Loucy (cell line): Measurements from ENCODE around the gene KIR2DL4.
"Not testable (repeated sequence)": the region's sequence is repeated elsewhere in the genome, so short reads cannot be mapped to it uniquely, and the experiment has no call there.

Source experiments
- H2AFZ ChIP-seq: fragments of 200-600 bp; sonication (generic); 2 replicates; pipeline ENCODE4 v1.6.0; 2016; ENCODE audit warnings: antibody characterized with exemption, mild to moderate bottlenecking, low read length, moderate library complexity
- H3F3A ChIP-seq: fragments of 200-600 bp; 2 replicates; pipeline ENCODE4 v1.6.0; 2016; ENCODE audit warnings: antibody characterized with exemption, low read depth, mild to moderate bottlenecking
- H3K27me3 ChIP-seq: fragments of 200-600 bp; sonication (generic); 2 replicates; pipeline ENCODE4 v1.6.1; 2014; ENCODE audit warnings: low read length, mild to moderate bottlenecking; ENCODE audit not compliant: insufficient read depth, poor library complexity, severe bottlenecking
- H3K36me3 ChIP-seq: fragments of 200-600 bp; sonication (generic); 2 replicates; pipeline ENCODE4 v1.6.1; 2016; ENCODE audit warnings: low read length; ENCODE audit not compliant: insufficient read depth
- H3K4me1 ChIP-seq: fragments of 200-600 bp; sonication (generic); 2 replicates; pipeline ENCODE4 v1.5.1; 2014; ENCODE audit warnings: low read length, mild to moderate bottlenecking; ENCODE audit not compliant: insufficient read depth, poor library complexity, severe bottlenecking
- H3K4me2 ChIP-seq: fragments of 200-600 bp; sonication (generic); 2 replicates; pipeline ENCODE4 v1.6.0; 2014; ENCODE audit warnings: antibody characterized with exemption, low read length, low read depth, mild to moderate bottlenecking; ENCODE audit not compliant: poor library complexity, severe bottlenecking
- H3K4me3 ChIP-seq: fragments of 200-600 bp; sonication (generic); 2 replicates; pipeline ENCODE4 v1.5.1; 2014; ENCODE audit warnings: low read length, mild to moderate bottlenecking, mixed read lengths; ENCODE audit not compliant: poor library complexity, severe bottlenecking
- H3K79me2 ChIP-seq: fragments of 200-600 bp; sonication (generic); 2 replicates; pipeline ENCODE4 v1.6.1; 2014; ENCODE audit warnings: low read length; ENCODE audit not compliant: insufficient read depth
- H3K9ac ChIP-seq: fragments of 200-600 bp; sonication (generic); 2 replicates; pipeline ENCODE4 v1.6.0; 2014; ENCODE audit warnings: mild to moderate bottlenecking, low read depth, low read length, moderate library complexity; ENCODE audit not compliant: poor library complexity, severe bottlenecking
- H3K9me2 ChIP-seq: fragments of 200-600 bp; sonication (generic); replicated peaks from 2 replicates; pipeline ENCODE4 v1.6.1; 2016; ENCODE audit warnings: low read depth, low read length, mixed read lengths
- H3K9me3 ChIP-seq: fragments of 200-600 bp; sonication (generic); 2 replicates; pipeline ENCODE4 v1.6.1; 2014; ENCODE audit warnings: mild to moderate bottlenecking, antibody characterized with exemption, low read length, low read depth; ENCODE audit not compliant: insufficient read depth
- H4K20me1 ChIP-seq: fragments of 200-600 bp; sonication (generic); 2 replicates; pipeline ENCODE4 v1.6.0; 2014; ENCODE audit warnings: antibody characterized with exemption, low read length, mild to moderate bottlenecking; ENCODE audit not compliant: insufficient read depth, poor library complexity, severe bottlenecking
- CTCF ChIP-seq: fragments of 200-600 bp; sonication (generic); conservative IDR thresholded peaks from 2 replicates; pipeline ENCODE4 v1.5.1; 2014; ENCODE audit warnings: mild to moderate bottlenecking, antibody characterized with exemption, low read length
- EZH2phosphoT487 ChIP-seq: fragments of 200-600 bp; IDR thresholded peaks from 2 replicates; pipeline ENCODE4 v1.6.1; 2018; ENCODE audit warnings: antibody characterized with exemption, mild to moderate bottlenecking, moderate library complexity, borderline replicate concordance

KIR2DL4 gene

GRCh38 chr19:54782916-54783315 is 20.5 kb upstream of the KIR2DL4 start:
- H3K27me3 ChIP-seq, H3K4me1 ChIP-seq, H3K4me3 ChIP-seq, H3K9me3 ChIP-seq, H2AFZ ChIP-seq, H3K36me3 ChIP-seq, H3K9me2 ChIP-seq, H3F3A ChIP-seq, H3K4me2 ChIP-seq, H4K20me1 ChIP-seq, H3K9ac ChIP-seq, H3K79me2 ChIP-seq: not testable (repeated sequence)

- not testable (repeated sequence) for H3K9ac ChIP-seq, H3K4me3 ChIP-seq, H3K79me2 ChIP-seq, H3K9me2 ChIP-seq, H4K20me1 ChIP-seq, H3K36me3 ChIP-seq, H3K4me1 ChIP-seq, H3F3A ChIP-seq, H3K9me3 ChIP-seq, H3K27me3 ChIP-seq, H2AFZ ChIP-seq, H3K4me2 ChIP-seq
Observed at GRCh38 chr19:54786091-54786723, 17.2 kb upstream of the KIR2DL4 start.

GRCh38 chr19:54788154-54788553 is 15.3 kb upstream of the KIR2DL4 start:
- H3K9me3 ChIP-seq, H3K36me3 ChIP-seq: not testable (repeated sequence)

GRCh38 chr19:54790711-54791110 is 12.7 kb upstream of the KIR2DL4 start:
- H3K9me3 ChIP-seq = no peaks in the 10 kb centered on the region
- H3K27me3 ChIP-seq = no peaks in the 10 kb centered on the region
- no peak overlapping the region for H3K9ac ChIP-seq
- no peak overlapping the region for H2AFZ ChIP-seq
- no peak overlapping the region for H3K4me2 ChIP-seq
- TF ChIP-seq CTCF = no peak
- no peak for TF ChIP-seq EZH2phosphoT487
- no peak overlapping the region for H3K4me3 ChIP-seq
- no peaks in the 10 kb centered on the region for H3K36me3 ChIP-seq
- H3K79me2 ChIP-seq = no peaks in the 10 kb centered on the region
- no peaks in the 10 kb centered on the region for H3K9me2 ChIP-seq
- H3F3A ChIP-seq = no peaks in the 10 kb centered on the region
- H4K20me1 ChIP-seq = no peaks in the 10 kb centered on the region
- peaks cover 5% of the 10 kb centered on the region for H3K4me1 ChIP-seq

More at GRCh38 chr19:54788154-54788553, 15.3 kb upstream of the KIR2DL4 start:
- H3K9me2 ChIP-seq, H4K20me1 ChIP-seq, H3K4me2 ChIP-seq, H2AFZ ChIP-seq, H3K27me3 ChIP-seq, H3K4me3 ChIP-seq, H3K9ac ChIP-seq, H3K4me1 ChIP-seq, H3K79me2 ChIP-seq, H3F3A ChIP-seq: not testable (repeated sequence)
